Measurements from ENCODE around the gene EXD2. TPM values are rescaled to one million over a fixed set of nuclear protein-coding genes. Genes with fewer than 3 reads are reported as not detected.
"Not testable (repeated sequence)": the region's sequence is repeated elsewhere in the genome, so short reads cannot be mapped to it uniquely, and the experiment has no call there.

EXD2 gene
- total RNA-seq, 6 donors from 2014 or later: 18.4 to 30.4 (median 21.1) TPM

DNA sequence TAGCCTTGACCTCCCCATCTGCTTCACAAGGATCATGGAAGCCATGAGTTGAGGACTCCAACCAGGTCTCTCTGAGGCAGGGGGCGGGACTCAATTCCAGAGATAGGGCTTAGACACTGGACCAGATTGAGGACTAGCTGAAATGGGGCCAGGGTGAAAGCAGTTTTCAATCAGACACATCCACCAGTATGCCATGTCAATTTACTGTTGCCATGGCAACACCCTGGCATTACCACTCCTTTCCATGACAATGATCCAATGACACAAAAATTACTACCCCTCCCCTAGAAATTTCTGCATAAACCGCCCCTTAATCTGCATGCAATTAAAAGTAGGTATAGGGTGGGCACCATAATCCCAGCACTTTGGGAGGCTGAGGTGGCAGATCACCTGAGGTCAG lies 19.7 kb upstream of the EXD2 start:
- no peak for ATAC-seq (ENCODE audit: low FRiP score in 2 of 2)

DNA sequence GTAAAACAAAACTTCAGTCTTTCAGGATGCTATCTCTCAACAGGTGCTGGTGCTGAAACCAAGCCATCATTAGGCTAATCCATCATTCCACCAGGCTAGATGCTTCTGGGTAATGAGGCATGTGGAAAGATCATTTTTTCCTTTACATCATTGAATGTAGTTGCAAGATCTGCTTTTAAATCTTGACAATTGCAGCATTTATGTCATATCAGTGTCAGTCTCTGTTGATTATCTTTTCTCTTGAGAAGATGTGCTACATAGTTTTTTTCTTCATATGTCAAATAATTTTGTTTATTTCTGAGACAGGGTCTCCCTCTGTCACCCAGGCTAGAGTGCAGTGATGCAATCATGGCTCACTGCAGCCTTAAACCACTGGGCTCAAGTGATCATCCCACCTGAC lies 16.2 kb upstream of the EXD2 start:
- Histone ChIP-seq H3K4me1 (no peaks in the 10 kb centered on the region), H3K9me3 (no peaks in the 10 kb centered on the region), H3K36me3 (no peaks in the 10 kb centered on the region), H3K27ac (no peak overlapping the region), H3K27me3 (no peaks in the 10 kb centered on the region), H3K4me3 (no peak overlapping the region)
- TF ChIP-seq POLR2AphosphoS5 (IDR thresholded peaks at IDR 0.05) (no peak), POLR2A (IDR thresholded peaks at IDR 0.05) (no peak)
- TF ChIP-seq, protein P1, sequence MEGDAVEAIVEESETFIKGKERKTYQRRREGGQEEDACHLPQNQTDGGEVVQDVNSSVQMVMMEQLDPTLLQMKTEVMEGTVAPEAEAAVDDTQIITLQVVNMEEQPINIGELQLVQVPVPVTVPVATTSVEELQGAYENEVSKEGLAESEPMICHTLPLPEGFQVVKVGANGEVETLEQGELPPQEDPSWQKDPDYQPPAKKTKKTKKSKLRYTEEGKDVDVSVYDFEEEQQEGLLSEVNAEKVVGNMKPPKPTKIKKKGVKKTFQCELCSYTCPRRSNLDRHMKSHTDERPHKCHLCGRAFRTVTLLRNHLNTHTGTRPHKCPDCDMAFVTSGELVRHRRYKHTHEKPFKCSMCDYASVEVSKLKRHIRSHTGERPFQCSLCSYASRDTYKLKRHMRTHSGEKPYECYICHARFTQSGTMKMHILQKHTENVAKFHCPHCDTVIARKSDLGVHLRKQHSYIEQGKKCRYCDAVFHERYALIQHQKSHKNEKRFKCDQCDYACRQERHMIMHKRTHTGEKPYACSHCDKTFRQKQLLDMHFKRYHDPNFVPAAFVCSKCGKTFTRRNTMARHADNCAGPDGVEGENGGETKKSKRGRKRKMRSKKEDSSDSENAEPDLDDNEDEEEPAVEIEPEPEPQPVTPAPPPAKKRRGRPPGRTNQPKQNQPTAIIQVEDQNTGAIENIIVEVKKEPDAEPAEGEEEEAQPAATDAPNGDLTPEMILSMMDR (IDR thresholded peaks at IDR 0.05): no peak
- ATAC-seq (ENCODE audit: low FRiP score in 2 of 2): no peak
- no peak for DNase-seq

More for the DNA sequence above, 19.7 kb upstream of the EXD2 start:
- TF ChIP-seq, protein P1 (IDR thresholded peaks at IDR 0.05): no peak
- no peak for TF ChIP-seq EP300 (IDR thresholded peaks at IDR 0.05)
- no peak for TF ChIP-seq POLR2A (IDR thresholded peaks at IDR 0.05)
- no peak for TF ChIP-seq POLR2AphosphoS5 (IDR thresholded peaks at IDR 0.05)
- H3K27ac ChIP-seq: no peak overlapping the region
- H3K9me3 ChIP-seq: no peaks in the 10 kb centered on the region
- H3K4me1 ChIP-seq: no peaks in the 10 kb centered on the region
- no peaks in the 10 kb centered on the region for H3K27me3 ChIP-seq
- 97 to 100% methylated on average over 2 of the region's 2 CpGs for WGBS, 2 donors
- no peak overlapping the region for H3K4me3 ChIP-seq
- no peaks in the 10 kb centered on the region for H3K36me3 ChIP-seq
- no peak for DNase-seq

DNA sequence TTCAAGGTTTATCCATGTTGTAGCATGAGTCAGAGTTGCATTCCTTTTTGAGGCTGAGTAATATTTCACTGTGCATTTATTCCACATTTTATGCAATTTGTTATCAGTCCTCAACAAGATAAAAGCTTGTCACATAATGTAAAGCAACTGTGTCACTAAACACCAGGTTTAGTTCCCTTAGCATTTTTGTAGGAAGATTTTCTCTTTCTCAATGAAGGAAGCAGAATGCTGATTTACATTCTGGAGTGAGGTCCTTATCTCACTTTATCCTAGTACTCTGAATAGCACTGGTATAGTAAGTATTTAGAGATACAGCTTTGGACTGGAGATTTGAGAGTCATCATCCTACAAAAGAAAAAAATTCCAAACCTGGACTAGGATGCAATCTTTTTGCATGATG lies 9.8 kb upstream of the EXD2 start:
- Histone ChIP-seq H3K36me3 (no peaks in the 10 kb centered on the region), H3K27ac (no peak overlapping the region), H3K27me3 (no peaks in the 10 kb centered on the region), H3K9me3 (no peaks in the 10 kb centered on the region), H3K4me3 (no peak overlapping the region), H3K4me1 (no peaks in the 10 kb centered on the region)
- TF ChIP-seq, protein P1 (IDR thresholded peaks at IDR 0.05): no peak
- no peak for TF ChIP-seq POLR2AphosphoS5 (IDR thresholded peaks at IDR 0.05)
- no peak for TF ChIP-seq EP300 (IDR thresholded peaks at IDR 0.05)
- no peak for TF ChIP-seq POLR2A (IDR thresholded peaks at IDR 0.05)
- ATAC-seq (ENCODE audit: low FRiP score in 2 of 2) (no peak), DNase-seq (no peak)

DNA sequence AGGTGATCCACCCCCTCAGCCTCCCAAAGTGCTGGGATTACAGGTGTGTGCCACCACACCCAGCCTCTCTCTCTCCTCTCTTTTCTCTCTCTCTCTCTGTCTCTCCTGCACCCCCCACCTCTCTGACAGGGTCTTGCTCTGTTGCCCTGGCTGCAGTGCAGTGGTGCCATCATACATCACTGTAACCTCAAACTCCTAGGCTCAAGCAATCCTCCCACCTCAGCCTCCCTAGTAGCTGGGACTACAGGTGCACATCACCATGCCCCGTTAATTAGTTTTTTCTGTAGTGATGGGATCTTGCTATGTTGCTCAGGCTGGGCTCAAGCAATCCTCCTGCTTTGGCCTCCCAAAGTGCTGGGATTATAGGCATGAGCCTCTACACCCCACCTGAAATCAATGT lies 8.7 kb upstream of the EXD2 start:
- not testable (repeated sequence) for ATAC-seq (ENCODE audit: low FRiP score in 2 of 2); DNase-seq
- 100% methylated on average over 1 of the region's 1 CpG for WGBS, 2 donors

DNA sequence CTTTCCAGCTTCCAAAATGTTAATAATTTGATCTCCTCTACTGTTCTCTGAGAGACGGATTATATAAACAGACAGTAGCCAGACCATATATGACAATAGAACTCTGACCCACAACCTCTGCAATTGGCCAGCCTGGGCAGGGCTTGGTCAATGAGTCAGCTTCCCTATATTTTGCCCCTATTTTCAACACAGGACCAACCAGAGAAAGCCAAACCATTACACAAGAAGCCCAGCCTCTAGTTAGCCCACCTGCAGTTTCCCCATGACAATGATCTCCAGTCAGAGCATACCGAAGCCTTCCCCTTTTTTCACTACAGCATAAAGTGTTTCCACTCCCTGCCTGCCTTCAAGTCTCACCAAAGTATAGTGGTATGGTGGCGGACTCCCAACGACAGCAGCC lies 7.6 kb upstream of the EXD2 start:
- TF ChIP-seq POLR2AphosphoS5 (IDR thresholded peaks at IDR 0.05) (no peak), POLR2A (IDR thresholded peaks at IDR 0.05) (no peak), EP300 (IDR thresholded peaks at IDR 0.05) (no peak)
- TF ChIP-seq, protein P1 (IDR thresholded peaks at IDR 0.05): no peak
- no peaks in the 10 kb centered on the region for H3K36me3 ChIP-seq
- H3K27me3 ChIP-seq: no peaks in the 10 kb centered on the region
- 61 to 69% methylated on average over 4 of the region's 4 CpGs for WGBS, 2 donors
- peak in 1 of 2 donors; percentile 44 for ATAC-seq (ENCODE audit: low FRiP score in 2 of 2)
- H3K9me3 ChIP-seq: no peaks in the 10 kb centered on the region
- peak in 1 of 2 donors; percentile 24 for DNase-seq
- H3K4me3 ChIP-seq: no peak overlapping the region
- H3K4me1 ChIP-seq: no peaks in the 10 kb centered on the region
- no peak overlapping the region for H3K27ac ChIP-seq

More for the DNA sequence above, 8.7 kb upstream of the EXD2 start:
- H3K36me3 ChIP-seq, H3K4me3 ChIP-seq, H3K27me3 ChIP-seq, H3K4me1 ChIP-seq, H3K9me3 ChIP-seq, H3K27ac ChIP-seq: not testable (repeated sequence)

Measured in upper lobe of left lung (tissue), 6 donors.